H1 (cell line): Measurements from ENCODE around the gene IFNG. TPM values are rescaled to one million over a fixed set of nuclear protein-coding genes. Genes with fewer than 3 reads are reported as not detected.

Source experiments
- CTCF ChIA-PET: fragments of 300-600 bp; sonication (Branson Sonifier 250); formaldehyde crosslinking; loops from one replicate; lab custom pipeline; 2021; ENCODE audit not compliant: partially characterized antibody; lab: Charles Lee
- POLR2A ChIA-PET: fragments of 300-600 bp; sonication (Branson Sonifier 250); formaldehyde crosslinking; loops from one replicate; lab custom pipeline; 2021; ENCODE audit warnings: inconsistent platforms; ENCODE audit not compliant: partially characterized antibody; lab: Charles Lee
- DNase-seq, 2 experiments: peaks; one replicate each; pipeline versions ENCODE4 v3.0.0 to v3.0.0-alpha.2; 2010 to 2022; ENCODE audit warnings: low spot score in 2 of 2, low read depth in 1 of 2, mixed read lengths in 1 of 2
- FAIRE-seq: peaks from 2 replicates; lab custom pipeline; 2011; peaks lifted over from hg19 to GRCh38; lab: Jason Lieb, UNC
- H2AFZ ChIP-seq: 2 replicates; pipeline ENCODE4 v1.8.1; 2012; ENCODE audit warnings: low read length, inconsistent platforms
- H2AK5ac ChIP-seq: 2 replicates; pipeline ENCODE4 v1.6.1; 2013; ENCODE audit warnings: low read depth, low read length
- H2BK120ac ChIP-seq: replicated peaks from 2 replicates; pipeline ENCODE3; 2013; ENCODE audit warnings: low read depth, low read length, inconsistent platforms
- H2BK12ac ChIP-seq: 2 replicates; pipeline ENCODE4 v1.6.1; 2013; ENCODE audit warnings: low read depth, low read length
- H2BK15ac ChIP-seq: 2 replicates; pipeline ENCODE4 v1.6.1; 2013; ENCODE audit warnings: low read length
- H2BK20ac ChIP-seq: 2 replicates; pipeline ENCODE4 v1.6.1; 2013; ENCODE audit warnings: low read length
- H2BK5ac ChIP-seq: 2 replicates; pipeline ENCODE4 v1.6.1; 2013; ENCODE audit warnings: low read depth, low read length
- H3K14ac ChIP-seq: 2 replicates; pipeline ENCODE4 v1.6.1; 2013; ENCODE audit warnings: inconsistent platforms; ENCODE audit not compliant: insufficient read length
- H3K18ac ChIP-seq: 2 replicates; pipeline ENCODE4 v1.6.1; 2013; ENCODE audit warnings: low read length; ENCODE audit errors: extremely low read depth
- H3K23ac ChIP-seq: 2 replicates; pipeline ENCODE4 v1.6.1; 2013; ENCODE audit warnings: inconsistent platforms; ENCODE audit not compliant: insufficient read length
- H3K23me2 ChIP-seq: 2 replicates; pipeline ENCODE4 v1.6.1; 2013; ENCODE audit warnings: low read depth, low read length
- H3K27ac ChIP-seq: 2 replicates; pipeline ENCODE4 v1.6.1; 2011; ENCODE audit warnings: low read depth, low read length, inconsistent platforms
- H3K27me3 ChIP-seq, 4 experiments: replicated peaks in 1 of 4; 1 replicate in 1 of 4; 2 replicates in 3 of 4; pipeline versions ENCODE4 v1.6.1 to v1.8.1; 2011 to 2013; ENCODE audit warnings: low read length in 3 of 4, mild to moderate bottlenecking in 3 of 4, inconsistent platforms in 2 of 4, mixed read lengths in 2 of 4, moderate library complexity in 1 of 4; ENCODE audit not compliant: control insufficient read depth in 3 of 4, insufficient read depth in 3 of 4; ENCODE audit errors: extremely low read depth in 1 of 4
- H3K36me3 ChIP-seq, 4 experiments: 2 replicates each; pipeline versions ENCODE4 v1.6.1 to v1.8.1; 2011 to 2013; ENCODE audit warnings: mild to moderate bottlenecking in 4 of 4, low read length in 3 of 4, moderate library complexity in 2 of 4, control low read depth in 1 of 4, inconsistent platforms in 1 of 4; ENCODE audit not compliant: insufficient read depth in 4 of 4, control insufficient read depth in 2 of 4
- H3K4ac ChIP-seq: replicated peaks from 2 replicates; pipeline ENCODE3; 2013; ENCODE audit warnings: low read length, low read depth, mixed read lengths, inconsistent platforms; ENCODE audit not compliant: insufficient read length
- H3K4me1 ChIP-seq, 4 experiments: replicated peaks in 1 of 4; 1 replicate in 1 of 4; 2 replicates in 3 of 4; pipeline versions ENCODE4 v1.6.1 to v1.8.1; 2011 to 2013; ENCODE audit warnings: low read length in 3 of 4, inconsistent platforms in 2 of 4, mixed read lengths in 1 of 4; ENCODE audit not compliant: insufficient read depth in 4 of 4, control insufficient read depth in 3 of 4
- H3K4me2 ChIP-seq, 2 experiments: 2 replicates each; pipeline versions ENCODE4 v1.6.1 to v1.8.1; 2011 to 2013; ENCODE audit warnings: low read depth in 2 of 2, low read length in 2 of 2, control low read depth in 1 of 2, inconsistent platforms in 1 of 2, mild to moderate bottlenecking in 1 of 2; ENCODE audit not compliant: insufficient read depth in 1 of 2
- H3K4me3 ChIP-seq, 4 experiments: fragments of 200-600, 300-600 bp in 1 of 4; sonication (generic), shearing (Covaris generic), sonication (Bioruptor Twin) in 1 of 4; 2 replicates each; pipeline versions ENCODE4 v1.5.1 to v1.8.1; 2011 to 2016; ENCODE audit warnings: low read length in 4 of 4, low read depth in 3 of 4, control low read depth in 2 of 4, inconsistent platforms in 2 of 4, mild to moderate bottlenecking in 2 of 4, mixed read lengths in 1 of 4, moderate library complexity in 1 of 4; ENCODE audit not compliant: insufficient read depth in 2 of 4; ENCODE audit errors: extremely low read depth in 1 of 4
- H3K56ac ChIP-seq: replicated peaks from 2 replicates; pipeline ENCODE3; 2013; ENCODE audit warnings: low read depth, mild to moderate bottlenecking, mixed read lengths, low read length, inconsistent platforms; ENCODE audit not compliant: insufficient read length
- H3K79me1 ChIP-seq: 2 replicates; pipeline ENCODE4 v1.6.1; 2013; ENCODE audit warnings: low read depth, low read length, control low read depth
- H3K79me2 ChIP-seq, 2 experiments: 2 replicates each; pipeline versions ENCODE4 v1.6.1 to v1.8.1; 2012 to 2013; ENCODE audit warnings: low read length in 2 of 2, mild to moderate bottlenecking in 2 of 2, inconsistent platforms in 1 of 2; ENCODE audit not compliant: insufficient read depth in 2 of 2, control insufficient read depth in 1 of 2
- H3K9ac ChIP-seq, 4 experiments: replicated peaks in 1 of 4; 1 replicate in 1 of 4; 2 replicates in 3 of 4; pipeline versions ENCODE4 v1.6.1 to v1.8.1; 2011 to 2013; ENCODE audit warnings: low read depth in 3 of 4, low read length in 3 of 4, control low read depth in 2 of 4, mild to moderate bottlenecking in 2 of 4, moderate library complexity in 2 of 4, inconsistent platforms in 1 of 4; ENCODE audit errors: extremely low read depth in 1 of 4
- H3K9me3 ChIP-seq, 2 experiments: 2 replicates each; pipeline versions ENCODE4 v1.6.1 to v1.8.1; 2012 to 2013; ENCODE audit warnings: mild to moderate bottlenecking in 2 of 2, moderate library complexity in 2 of 2, control low read depth in 1 of 2, inconsistent platforms in 1 of 2, low read depth in 1 of 2, low read length in 1 of 2, mixed read lengths in 1 of 2; ENCODE audit not compliant: insufficient read depth in 2 of 2
- H4K20me1 ChIP-seq, 2 experiments: replicated peaks in 1 of 2; 2 replicates each; pipeline versions ENCODE3 to v1.8.1; 2011 to 2013; ENCODE audit warnings: inconsistent platforms in 2 of 2, low read length in 2 of 2, mild to moderate bottlenecking in 1 of 2; ENCODE audit not compliant: insufficient read depth in 2 of 2, control insufficient read depth in 1 of 2
- H4K5ac ChIP-seq: 2 replicates; pipeline ENCODE4 v1.6.1; 2013; ENCODE audit warnings: low read length, low read depth, mixed read lengths, inconsistent platforms; ENCODE audit not compliant: insufficient read length
- H4K8ac ChIP-seq: 2 replicates; pipeline ENCODE4 v1.8.0; 2013; ENCODE audit warnings: mild to moderate bottlenecking, moderate library complexity, low read length, inconsistent platforms; ENCODE audit not compliant: insufficient read depth; ENCODE audit errors: extremely low read depth
- H4K91ac ChIP-seq: replicated peaks from 2 replicates; pipeline ENCODE3; 2013; ENCODE audit warnings: low read length, mixed read lengths, inconsistent platforms; ENCODE audit not compliant: insufficient read length
- ASH2L ChIP-seq: fragments of 200-600, 300-600 bp; sonication (generic); IDR thresholded peaks from one replicate; pipeline ENCODE4 v1.7.1; 2017; ENCODE audit warnings: low read length
- CEBPB ChIP-seq: IDR thresholded peaks from 2 replicates; pipeline ENCODE4 v1.6.1; 2012; ENCODE audit warnings: low read depth, low read length
- HDAC2 ChIP-seq, 2 experiments: fragments of 300-600 bp in 1 of 2; sonication (generic) in 1 of 2; IDR thresholded peaks; 2 replicates each; pipeline ENCODE4 v1.6.1; 2011 to 2012; ENCODE audit warnings: low read depth in 2 of 2, low read length in 2 of 2, mild to moderate bottlenecking in 2 of 2, moderate library complexity in 2 of 2, borderline replicate concordance in 1 of 2, inconsistent platforms in 1 of 2
- HDAC6 ChIP-seq: IDR thresholded peaks from one replicate; pipeline ENCODE4 v1.7.1; 2012; ENCODE audit warnings: low read depth, mild to moderate bottlenecking, inconsistent platforms, low read length, moderate library complexity
- KDM1A ChIP-seq: fragments of 200-600, 300-600 bp; sonication (generic); IDR thresholded peaks from 2 replicates; pipeline ENCODE4 v1.7.1; 2016; ENCODE audit warnings: mild to moderate bottlenecking, low read length, borderline replicate concordance
- KDM5A ChIP-seq: fragments of 200-600 bp; IDR thresholded peaks from 2 replicates; pipeline ENCODE4 v1.7.1; 2012; ENCODE audit warnings: mild to moderate bottlenecking, low read length, inconsistent platforms, mixed read lengths
- POLR2A ChIP-seq, 2 experiments: IDR thresholded peaks; 1 replicate in 1 of 2; 2 replicates in 1 of 2; pipeline ENCODE4 v1.6.1; 2011; ENCODE audit warnings: low read depth in 2 of 2, low read length in 2 of 2, mild to moderate bottlenecking in 2 of 2; ENCODE audit errors: control extremely low read depth in 1 of 2
- RBBP5 ChIP-seq: IDR thresholded peaks from 2 replicates; pipeline ENCODE4 v1.7.1; 2012; ENCODE audit warnings: low read depth, mild to moderate bottlenecking, inconsistent platforms, low read length, moderate library complexity, borderline replicate concordance
- RFX5 ChIP-seq: IDR thresholded peaks from 2 replicates; pipeline ENCODE4 v1.6.1; 2011; ENCODE audit warnings: low read depth, low read length, improper control_type of control experiment, borderline replicate concordance
- SAP30 ChIP-seq: fragments of 300-600 bp; sonication (generic); IDR thresholded peaks from 2 replicates; pipeline ENCODE4 v1.7.1; 2012; ENCODE audit warnings: low read length, moderate library complexity, mild to moderate bottlenecking, inconsistent platforms; ENCODE audit not compliant: insufficient read depth, insufficient replicate concordance
- SRF ChIP-seq: IDR thresholded peaks from 2 replicates; pipeline ENCODE4 v1.6.1; 2011; ENCODE audit warnings: mild to moderate bottlenecking, low read depth, low read length, moderate library complexity
- TCF12 ChIP-seq: IDR thresholded peaks from 2 replicates; pipeline ENCODE4 v1.6.1; 2011; ENCODE audit warnings: low read depth, mild to moderate bottlenecking, low read length
- WGBS, 2 experiments: shearing (Covaris generic) in 1 of 2; methylation state at CpG; one replicate each; pipeline versions ENCODE4 v1.1.6 to v1.1.7; 2013 to 2015; ENCODE audit warnings: low lambda C conversion rate in 2 of 2, mixed read lengths in 2 of 2, inconsistent platforms in 1 of 2, low coverage in 1 of 2, missing lambda C conversion rate in 1 of 2; ENCODE audit not compliant: insufficient replicate concordance in 2 of 2, insufficient coverage in 1 of 2, insufficient read length in 1 of 2; ENCODE audit errors: extremely low coverage in 1 of 2, missing lambda C conversion rate in 1 of 2; 5-methylcytosine and 5-hydroxymethylcytosine counted together
- polyA plus RNA-seq, 7 experiments: library from polyadenylated mRNA; depleted of rRNA in 3 of 7; stranded (reverse) in 5 of 7; unstranded in 2 of 7; fragments of >200 nt in 5 of 7; fragments of 200-250 nt in 2 of 7; gene quantifications; 1 replicate in 5 of 7; 2 replicates in 1 of 7; 4 replicates in 1 of 7; pipeline versions ENCODE4 v1.2.1 to v1.2.3, GENCODE V29; 2011 to 2013; ENCODE audit warnings: missing spikeins in 2 of 7, mixed read lengths in 2 of 7
- total RNA-seq: library from RNA; stranded (reverse); fragmentation: NEBNext Ultra II Directional; extraction: Animal tissue kit (Norgen Biotek cat#: 25700); gene quantifications from 2 replicates; pipeline ENCODE4 v1.2.1, GENCODE V29; 2021
- TF ChIP-seq, protein P1 (sequence below): IDR thresholded peaks from 2 replicates; pipeline ENCODE4 v1.6.1; 2012; ENCODE audit warnings: inconsistent platforms

Gene IFNG
- total and polyA plus RNA-seq, 2 of the 8 experiments (the other 6 are each of a cell fraction or from before 2014, with no cell fraction given) = not detected

DNA sequence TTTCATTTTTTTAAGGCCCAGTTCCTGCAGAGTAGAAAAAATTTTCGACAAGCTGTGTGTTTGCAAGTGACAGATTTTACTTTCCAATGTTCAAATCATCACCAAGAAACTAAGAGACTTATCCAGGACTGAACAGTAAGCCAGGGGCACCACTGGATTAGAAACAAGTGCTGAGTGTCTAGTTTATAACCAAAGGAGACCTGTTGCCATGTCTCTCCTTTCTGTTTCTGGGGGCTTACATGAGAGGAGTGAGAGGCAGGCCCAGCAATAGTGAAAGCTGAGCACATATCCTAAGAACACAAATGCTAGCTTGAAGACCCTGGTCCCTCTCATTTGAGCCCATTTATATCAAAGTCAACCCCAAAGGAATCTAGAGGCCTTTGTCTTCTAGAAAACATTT, 2.9 kb downstream of the IFNG start:
- no peak overlapping the region for H3K14ac ChIP-seq
- TF ChIP-seq SAP30 = no peak
- TF ChIP-seq POLR2A (IDR thresholded peaks at IDR 0.05; ENCODE audit: control extremely low read depth in 1 of 2, low read depth in 2 of 2, low read length in 2 of 2) = no peak
- no peak for TF ChIP-seq HDAC6
- TF ChIP-seq RFX5 = no peak
- no peak for TF ChIP-seq ASH2L
- no peak for TF ChIP-seq RBBP5
- TF ChIP-seq HDAC2 (IDR thresholded peaks at IDR 0.05; ENCODE audit: borderline replicate concordance in 1 of 2, low read depth in 2 of 2, low read length in 2 of 2) = no peak
- TF ChIP-seq SRF = no peak
- TF ChIP-seq KDM5A = no peak
- TF ChIP-seq, protein P1, sequence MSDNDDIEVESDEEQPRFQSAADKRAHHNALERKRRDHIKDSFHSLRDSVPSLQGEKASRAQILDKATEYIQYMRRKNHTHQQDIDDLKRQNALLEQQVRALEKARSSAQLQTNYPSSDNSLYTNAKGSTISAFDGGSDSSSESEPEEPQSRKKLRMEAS = no peak
- TF ChIP-seq TCF12 = no peak
- TF ChIP-seq KDM1A = no peak
- TF ChIP-seq CEBPB = no peak
- TF ChIP-seq, all 59 proteins: peak for 0
- no peak overlapping the region for H2AFZ ChIP-seq
- H2BK5ac ChIP-seq = no peak overlapping the region
- H2BK12ac ChIP-seq = no peak overlapping the region
- no peak overlapping the region for H3K18ac ChIP-seq
- 77% methylated on average over 1 of the region's 1 CpG; no CpG with 5 or more reads in 1 of the 2 experiments for WGBS, 2 experiments
- H3K4me2 ChIP-seq = no peak overlapping the region
- H3K23ac ChIP-seq = no peak overlapping the region
- H3K23me2 ChIP-seq = no peaks in the 10 kb centered on the region
- H2BK20ac ChIP-seq = no peak overlapping the region
- no peaks in the 10 kb centered on the region for H3K9me3 ChIP-seq
- H3K79me2 ChIP-seq = no peaks in the 10 kb centered on the region
- H3K4ac ChIP-seq = no peak overlapping the region
- H3K9ac ChIP-seq = no peak overlapping the region
- no peak overlapping the region for H2AK5ac ChIP-seq
- no peak overlapping the region for H3K27ac ChIP-seq
- no peak overlapping the region for H4K5ac ChIP-seq
- no peaks in the 10 kb centered on the region for H3K36me3 ChIP-seq
- no peak overlapping the region for H4K91ac ChIP-seq
- no peaks in the 10 kb centered on the region for H3K79me1 ChIP-seq
- DNase-seq (no peak), FAIRE-seq (no peak)
- no peak overlapping the region for H2BK120ac ChIP-seq
- no peak overlapping the region for H2BK15ac ChIP-seq
- ChIA-PET CTCF (interaction anchor here (1.0 to 7.5 kb wide), 17 partner anchors 9 to 118 kb away, joined by 3 to 82 read pairs (median 12); no protein-coding TSS in a partner anchor), POLR2A (no interaction called here)
- H4K20me1 ChIP-seq = no peaks in the 10 kb centered on the region
- H3K56ac ChIP-seq = no peak overlapping the region
- no peaks in the 10 kb centered on the region for H3K4me1 ChIP-seq
- H3K27me3 ChIP-seq = no peaks in the 10 kb centered on the region
- H4K8ac ChIP-seq = no peak overlapping the region
- H3K4me3 ChIP-seq = no peak overlapping the region
